ENCODE results near the gene ERC2.

- TF ChIP-seq CTCF (IDR thresholded peaks at IDR 0.05; ENCODE audit: insufficient read depth, low read depth, low read length) (no peak), EZH2 (IDR thresholded peaks at IDR 0.05; ENCODE audit: insufficient read depth, low read length) (no peak)
Observed at GRCh38 chr3:55500555-55501330, 967.5 kb downstream of the ERC2 start.

All from astrocyte (in vitro differentiated cells and primary cell).